LoVo (cell line): ENCODE results near the gene INPP5A.
"Not testable (repeated sequence)": the region's sequence is repeated elsewhere in the genome, so short reads cannot be mapped to it uniquely, and the experiment has no call there.

Experiments
- DNase-seq: peaks from one replicate; pipeline ENCODE4 v3.0.0-alpha.2; 2016; ENCODE audit warnings: low spot score

INPP5A gene

DNA sequence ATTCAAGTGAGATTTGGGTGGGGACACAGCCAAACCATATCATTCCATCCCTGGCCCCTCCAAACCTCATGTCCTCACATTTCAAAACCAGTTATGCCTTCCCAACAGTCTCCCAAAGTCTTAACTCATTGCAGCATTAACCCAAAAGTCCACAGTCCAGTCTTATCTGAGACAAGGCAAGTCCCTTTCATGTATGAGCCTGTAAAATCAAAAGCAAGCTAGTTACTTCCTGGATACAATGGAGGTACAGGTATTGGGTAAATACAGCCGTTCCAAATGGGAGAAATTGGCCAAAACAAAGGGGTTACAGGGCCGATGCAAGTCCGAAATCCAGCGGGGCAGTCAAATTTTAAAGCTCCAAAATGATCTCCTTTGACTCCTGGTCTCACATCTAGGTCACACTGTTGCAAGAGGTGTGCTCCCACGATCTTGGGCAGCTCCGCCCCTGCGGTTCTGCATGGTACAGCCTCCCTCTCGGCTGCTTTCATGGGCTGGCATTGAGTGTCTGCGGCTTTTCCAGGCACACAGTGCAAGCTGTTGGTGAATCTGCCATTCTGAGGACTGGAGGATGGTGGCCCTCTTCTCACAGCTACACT is 61.5 kb downstream of the INPP5A start:
- DNase-seq = not testable (repeated sequence)

- DNase-seq = no peak
Measured at GRCh38 chr10:132599732-132600131, 62.1 kb downstream of the INPP5A start.

- no peak for DNase-seq
Measured at GRCh38 chr10:132600416-132600815, 62.8 kb downstream of the INPP5A start.

DNA sequence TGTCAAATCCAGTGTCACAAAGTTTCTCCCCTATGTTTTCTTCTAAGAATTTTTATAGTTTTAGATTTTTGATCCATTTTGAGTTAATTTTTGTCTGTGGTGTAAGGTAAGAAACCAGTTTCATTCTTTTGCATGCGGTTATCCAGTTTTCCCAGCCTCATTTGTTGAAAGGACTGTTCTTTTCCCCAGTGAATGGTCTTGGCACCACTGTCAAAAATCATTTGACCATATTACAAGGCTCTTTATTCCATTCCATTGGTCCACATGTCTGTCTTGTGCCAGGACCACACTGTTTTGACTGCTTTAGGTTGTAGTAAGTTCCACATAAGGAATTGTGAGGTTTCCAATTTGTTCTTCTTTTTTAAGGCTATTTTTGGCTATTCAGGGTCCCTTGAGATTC is 64.0 kb downstream of the INPP5A start:
- DNase-seq = no peak

- no peak for DNase-seq
Measured at GRCh38 chr10:132602614-132603013, 65.0 kb downstream of the INPP5A start.

DNA sequence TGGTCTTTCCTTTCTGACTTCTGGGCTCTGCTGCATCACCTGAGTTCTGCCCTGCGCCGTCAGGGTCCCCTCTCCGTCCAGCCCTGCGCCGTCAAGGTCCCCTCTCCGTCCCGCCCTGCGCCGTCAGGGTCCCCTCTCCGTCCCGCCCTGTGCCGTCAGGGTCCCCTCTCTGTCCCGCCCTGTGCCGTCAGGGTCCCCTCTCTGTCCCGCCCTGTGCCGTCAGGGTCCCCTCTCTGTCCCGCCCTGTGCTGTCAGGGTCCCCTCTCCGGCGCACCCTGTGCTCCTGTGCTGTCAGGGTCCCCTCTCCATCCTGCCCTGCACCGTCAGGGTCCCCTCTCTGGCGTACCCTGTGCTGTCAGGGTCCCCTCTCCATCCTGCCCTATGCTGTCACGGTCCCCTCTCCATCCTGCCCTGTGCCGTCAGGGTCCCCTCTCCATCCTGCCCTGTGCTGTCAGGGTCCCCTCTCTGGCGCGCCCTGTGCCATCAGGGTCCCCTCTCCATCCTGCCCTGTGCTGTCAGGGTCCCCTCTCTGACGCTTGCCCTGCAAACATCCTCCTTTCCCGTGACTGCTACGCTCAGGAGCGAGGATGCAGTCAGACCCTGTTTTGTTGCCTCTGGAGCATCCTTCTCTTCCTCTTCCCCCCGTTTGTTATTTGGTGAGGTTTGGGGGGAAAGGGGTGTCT is 66.4 kb downstream of the INPP5A start:
- DNase-seq = no peak

GRCh38 chr10:132604686-132605085 is 67.1 kb downstream of the INPP5A start:
- no peak for DNase-seq

- DNase-seq = no peak
Measured at GRCh38 chr10:132605390-132605789, 67.8 kb downstream of the INPP5A start.

GRCh38 chr10:132606031-132606491 is 68.5 kb downstream of the INPP5A start:
- DNase-seq = no peak

- no peak for DNase-seq
Measured at GRCh38 chr10:132606536-132607316, 69.1 kb downstream of the INPP5A start.

- no peak for DNase-seq
Measured at GRCh38 chr10:132607491-132607890, 69.9 kb downstream of the INPP5A start.

GRCh38 chr10:132607961-132608495 is 70.4 kb downstream of the INPP5A start:
- DNase-seq = no peak

- DNase-seq = no peak
Measured at GRCh38 chr10:132608511-132609195, 71.1 kb downstream of the INPP5A start.

DNA sequence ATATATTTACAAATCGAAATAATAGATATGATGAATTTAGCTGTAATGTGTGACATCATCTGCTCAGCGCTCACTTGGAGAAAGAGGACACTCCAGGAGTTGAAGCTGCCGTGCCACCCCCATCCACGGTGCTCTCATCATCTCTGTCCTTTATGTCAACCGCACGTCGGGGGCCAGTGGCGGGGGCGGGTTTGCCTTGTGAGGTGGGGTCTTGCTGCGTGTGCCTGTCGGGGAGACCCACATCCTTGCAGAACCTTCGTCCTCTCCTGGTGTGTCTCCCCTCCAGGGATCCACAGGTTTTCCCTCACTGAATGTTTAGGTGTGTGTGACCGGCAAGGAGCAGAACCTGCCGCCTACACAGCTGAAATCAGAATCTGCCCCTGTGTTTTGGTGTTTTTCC is 71.6 kb downstream of the INPP5A start:
- no peak for DNase-seq

DNA sequence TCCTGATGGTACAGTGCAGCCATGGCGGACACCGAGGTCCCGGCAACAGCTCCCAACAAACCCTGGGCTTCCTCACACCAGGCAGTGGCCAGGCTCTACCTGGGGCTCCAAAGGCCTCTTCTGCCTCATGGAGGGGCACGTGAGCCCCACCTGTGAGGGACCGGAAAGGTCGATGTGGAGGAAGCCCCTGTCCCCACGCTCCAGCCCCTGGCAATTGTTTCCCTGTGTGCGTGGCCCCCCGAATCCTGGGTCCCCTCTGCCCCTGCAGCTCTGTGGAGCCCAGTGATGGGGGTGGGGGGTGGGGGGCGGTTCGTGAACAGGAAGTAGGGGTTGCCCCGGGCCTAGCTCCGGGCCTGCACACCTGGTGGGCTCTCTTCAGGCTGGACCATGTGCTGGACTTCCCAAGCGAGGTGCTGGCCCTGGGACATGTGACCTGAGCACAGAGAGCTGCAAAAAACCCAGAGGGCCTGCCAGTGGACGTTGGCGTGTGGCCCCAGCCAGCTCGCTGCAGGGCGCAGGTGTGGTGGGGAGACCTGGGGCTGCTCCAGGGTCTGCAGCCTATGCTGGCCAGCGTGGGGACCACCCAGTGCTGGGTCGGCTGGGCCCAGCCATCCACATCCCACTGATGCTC is 72.6 kb downstream of the INPP5A start:
- no peak for DNase-seq

DNA sequence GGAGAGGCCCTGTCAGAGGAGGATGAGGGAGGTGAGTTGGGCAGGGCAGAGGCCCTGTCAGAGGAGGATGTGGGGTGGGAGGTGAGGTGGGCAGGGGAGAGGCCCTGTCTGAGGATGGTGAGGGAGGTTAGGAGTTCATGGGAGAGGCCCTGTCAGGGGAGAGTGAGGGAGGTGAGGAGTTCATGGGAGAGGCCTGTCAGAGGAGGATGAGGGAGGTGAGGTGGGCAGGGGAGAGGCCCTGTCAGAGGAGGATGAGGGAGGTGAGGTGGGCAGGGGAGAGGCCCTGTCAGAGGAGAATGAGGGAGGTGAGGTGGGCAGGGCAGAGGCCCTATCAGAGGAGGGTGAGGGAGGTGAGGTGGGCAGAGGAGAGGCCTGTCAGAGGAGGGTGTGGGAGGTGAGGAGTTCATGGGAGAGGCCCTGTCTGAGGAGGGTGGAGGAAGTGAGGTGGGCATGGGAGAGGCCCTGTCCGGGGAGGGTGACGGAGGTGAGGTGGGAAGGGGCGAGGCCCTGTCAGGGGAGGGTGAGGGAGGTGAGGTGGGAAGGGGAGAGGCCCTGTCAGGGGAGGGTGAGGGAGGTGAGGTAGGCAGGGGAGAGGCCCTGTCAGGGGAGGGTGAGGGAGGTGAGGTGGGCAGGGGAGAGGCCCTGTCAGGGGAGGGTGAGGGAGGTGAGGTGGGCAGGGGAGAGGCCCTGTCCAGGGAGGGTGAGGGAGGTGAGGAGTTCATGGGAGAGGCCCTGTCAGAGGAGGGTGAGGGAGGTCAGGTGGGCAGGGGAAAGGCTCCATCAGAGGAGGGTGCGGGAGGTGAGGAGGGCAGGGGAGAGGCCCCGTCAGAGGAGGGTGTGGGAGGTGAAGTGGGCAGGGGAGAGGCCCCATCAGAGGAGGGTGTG is 73.7 kb downstream of the INPP5A start:
- no peak for DNase-seq

- no peak for DNase-seq
Measured at GRCh38 chr10:132611986-132612385, 74.4 kb downstream of the INPP5A start.

GRCh38 chr10:132612571-132613504 is 75.3 kb downstream of the INPP5A start:
- no peak for DNase-seq

- DNase-seq = no peak
Measured at GRCh38 chr10:132613566-132614348, 76.2 kb downstream of the INPP5A start.
